SK-N-SH (cell line): ENCODE measurements around the gene FRMD4B.

Source experiments
- CTCF ChIP-seq: fragments of 200-600 bp; sonication (generic); IDR thresholded peaks from 2 replicates; pipeline ENCODE4 v1.6.1; 2017; ENCODE audit warnings: antibody characterized with exemption, mild to moderate bottlenecking, moderate library complexity
- EP300 ChIP-seq, 2 experiments: IDR thresholded peaks; 2 replicates each; pipeline versions ENCODE4 v1.4.0 to v1.6.1; 2012; ENCODE audit warnings: borderline replicate concordance in 1 of 2, low read depth in 1 of 2, low read length in 1 of 2
- POLR2AphosphoS5 ChIP-seq: IDR thresholded peaks from 2 replicates; pipeline ENCODE4 v1.6.1; 2012; ENCODE audit warnings: low read depth, low read length
- RCOR1 ChIP-seq: fragments of 150-350 bp; IDR thresholded peaks from 2 replicates; pipeline ENCODE4 v1.6.1; 2017; ENCODE audit warnings: antibody characterized with exemption, low read length
- TAF1 ChIP-seq: IDR thresholded peaks from 2 replicates; pipeline ENCODE4 v1.6.1; 2012; ENCODE audit warnings: low read depth, mild to moderate bottlenecking, low read length, moderate library complexity, borderline replicate concordance
- TEAD4 ChIP-seq: IDR thresholded peaks from 2 replicates; pipeline ENCODE4 v1.4.0; 2012; ENCODE audit warnings: mild to moderate bottlenecking, borderline replicate concordance; ENCODE audit not compliant: insufficient read depth
- YY1 ChIP-seq: IDR thresholded peaks from 2 replicates; pipeline ENCODE4 v1.4.0; 2012; ENCODE audit warnings: low read depth, mild to moderate bottlenecking
- ZBTB33 ChIP-seq: IDR thresholded peaks from 2 replicates; pipeline ENCODE4 v1.4.0; 2012; ENCODE audit warnings: low read depth, borderline replicate concordance
- TF ChIP-seq, protein P1 (sequence below): IDR thresholded peaks from 2 replicates; pipeline ENCODE4; 2012
- TF ChIP-seq, protein P2 (sequence below): IDR thresholded peaks from 2 replicates; pipeline ENCODE4 v1.6.1; 2012; ENCODE audit warnings: mild to moderate bottlenecking, low read depth, low read length, moderate library complexity

DNA sequence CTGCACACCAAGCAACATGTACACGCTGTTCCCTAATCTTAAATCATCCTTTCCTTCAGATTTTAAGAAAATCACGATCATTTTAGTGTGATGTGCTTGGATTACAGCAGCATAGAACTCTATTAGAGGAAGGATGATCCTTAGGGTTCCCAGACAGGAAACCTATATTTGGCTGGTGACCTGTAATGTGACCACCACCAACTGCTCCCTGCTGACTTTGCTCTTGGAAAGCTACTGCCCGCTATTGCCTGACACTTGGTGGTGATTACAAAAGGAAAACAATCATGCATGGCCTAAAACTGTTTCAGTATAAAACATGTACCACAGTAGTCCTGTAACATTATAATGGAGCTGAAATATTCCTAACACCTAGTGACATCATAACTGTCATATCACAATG lies 236.3 kb downstream of the FRMD4B start:
- TF ChIP-seq CTCF (no peak), ZBTB33 (no peak), EP300 (IDR thresholded peaks at IDR 0.05; ENCODE audit: borderline replicate concordance in 1 of 2, low read depth in 1 of 2, low read length in 1 of 2) (no peak), TEAD4 (no peak), RCOR1 (no peak), POLR2AphosphoS5 (no peak), YY1 (no peak), TAF1 (no peak)
- TF ChIP-seq, protein P1, sequence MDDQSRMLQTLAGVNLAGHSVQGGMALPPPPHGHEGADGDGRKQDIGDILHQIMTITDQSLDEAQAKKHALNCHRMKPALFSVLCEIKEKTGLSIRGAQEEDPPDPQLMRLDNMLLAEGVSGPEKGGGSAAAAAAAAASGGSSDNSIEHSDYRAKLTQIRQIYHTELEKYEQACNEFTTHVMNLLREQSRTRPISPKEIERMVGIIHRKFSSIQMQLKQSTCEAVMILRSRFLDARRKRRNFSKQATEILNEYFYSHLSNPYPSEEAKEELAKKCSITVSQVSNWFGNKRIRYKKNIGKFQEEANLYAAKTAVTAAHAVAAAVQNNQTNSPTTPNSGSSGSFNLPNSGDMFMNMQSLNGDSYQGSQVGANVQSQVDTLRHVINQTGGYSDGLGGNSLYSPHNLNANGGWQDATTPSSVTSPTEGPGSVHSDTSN, result no peak
- TF ChIP-seq, protein P2, sequence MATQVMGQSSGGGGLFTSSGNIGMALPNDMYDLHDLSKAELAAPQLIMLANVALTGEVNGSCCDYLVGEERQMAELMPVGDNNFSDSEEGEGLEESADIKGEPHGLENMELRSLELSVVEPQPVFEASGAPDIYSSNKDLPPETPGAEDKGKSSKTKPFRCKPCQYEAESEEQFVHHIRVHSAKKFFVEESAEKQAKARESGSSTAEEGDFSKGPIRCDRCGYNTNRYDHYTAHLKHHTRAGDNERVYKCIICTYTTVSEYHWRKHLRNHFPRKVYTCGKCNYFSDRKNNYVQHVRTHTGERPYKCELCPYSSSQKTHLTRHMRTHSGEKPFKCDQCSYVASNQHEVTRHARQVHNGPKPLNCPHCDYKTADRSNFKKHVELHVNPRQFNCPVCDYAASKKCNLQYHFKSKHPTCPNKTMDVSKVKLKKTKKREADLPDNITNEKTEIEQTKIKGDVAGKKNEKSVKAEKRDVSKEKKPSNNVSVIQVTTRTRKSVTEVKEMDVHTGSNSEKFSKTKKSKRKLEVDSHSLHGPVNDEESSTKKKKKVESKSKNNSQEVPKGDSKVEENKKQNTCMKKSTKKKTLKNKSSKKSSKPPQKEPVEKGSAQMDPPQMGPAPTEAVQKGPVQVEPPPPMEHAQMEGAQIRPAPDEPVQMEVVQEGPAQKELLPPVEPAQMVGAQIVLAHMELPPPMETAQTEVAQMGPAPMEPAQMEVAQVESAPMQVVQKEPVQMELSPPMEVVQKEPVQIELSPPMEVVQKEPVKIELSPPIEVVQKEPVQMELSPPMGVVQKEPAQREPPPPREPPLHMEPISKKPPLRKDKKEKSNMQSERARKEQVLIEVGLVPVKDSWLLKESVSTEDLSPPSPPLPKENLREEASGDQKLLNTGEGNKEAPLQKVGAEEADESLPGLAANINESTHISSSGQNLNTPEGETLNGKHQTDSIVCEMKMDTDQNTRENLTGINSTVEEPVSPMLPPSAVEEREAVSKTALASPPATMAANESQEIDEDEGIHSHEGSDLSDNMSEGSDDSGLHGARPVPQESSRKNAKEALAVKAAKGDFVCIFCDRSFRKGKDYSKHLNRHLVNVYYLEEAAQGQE, result no peak
